MCF 10A (cell line): ENCODE results near the gene GREB1L. TPM values are rescaled to one million over a fixed set of nuclear protein-coding genes. Genes with fewer than 3 reads are reported as not detected.
"Not testable (repeated sequence)": the region's sequence is repeated elsewhere in the genome, so short reads cannot be mapped to it uniquely, and the experiment has no call there.

Experiments
- BruUV-seq: library from RNA; stranded (reverse); fragments of 400-500 nt; replicated peaks from 2 replicates; lab custom pipeline; 2021; lab: Mats Ljungman, UMichigan
- CTCF ChIA-PET: fragments of 300-600 bp; sonication (Branson Sonifier 250); formaldehyde crosslinking; extraction: SDS; loops from one replicate; lab custom pipeline; 2021; ENCODE audit warnings: antibody characterized with exemption, inconsistent platforms; lab: Yijun Ruan, JAX
- POLR2A ChIA-PET: fragments of 300-600, 350-650 bp; sonication (Branson Sonifier 250); formaldehyde crosslinking; extraction: SDS; loops from one replicate; lab custom pipeline; 2020; ENCODE audit warnings: antibody characterized with exemption, inconsistent platforms; lab: Yijun Ruan, JAX
- DNase-seq: peaks from one replicate; pipeline ENCODE4 v3.0.0-alpha.2; 2018; ENCODE audit not compliant: unreplicated experiment
- H3K27ac Mint-ChIP-seq: one replicate; pipeline ENCODE4 v1.8.0; 2022; ENCODE audit warnings: mild to moderate bottlenecking, low read depth, mixed read lengths; ENCODE audit not compliant: unreplicated experiment
- H3K27me3 Mint-ChIP-seq: one replicate; pipeline ENCODE4 v1.8.0; 2022; ENCODE audit warnings: mixed read lengths; ENCODE audit not compliant: insufficient read depth, unreplicated experiment
- H3K36me3 Mint-ChIP-seq: one replicate; pipeline ENCODE4 v1.8.0; 2022; ENCODE audit warnings: mild to moderate bottlenecking, moderate library complexity, mixed read lengths; ENCODE audit not compliant: insufficient read depth, unreplicated experiment
- H3K4me1 Mint-ChIP-seq: one replicate; pipeline ENCODE4 v1.8.0; 2022; ENCODE audit warnings: mixed read lengths; ENCODE audit not compliant: insufficient read depth, unreplicated experiment
- H3K4me3 Mint-ChIP-seq: one replicate; pipeline ENCODE4 v1.8.0; 2022; ENCODE audit warnings: mild to moderate bottlenecking, moderate library complexity, mixed read lengths; ENCODE audit not compliant: unreplicated experiment
- H3K9me3 Mint-ChIP-seq: one replicate; pipeline ENCODE4 v1.8.0; 2022; ENCODE audit warnings: mixed read lengths; ENCODE audit not compliant: unreplicated experiment
- CTCF ChIP-seq: fragments of 200-600 bp; IDR thresholded peaks from one replicate; pipeline ENCODE4 v1.8.0; 2022; ENCODE audit warnings: antibody characterized with exemption, mild to moderate bottlenecking; ENCODE audit not compliant: unreplicated experiment
- intact Hi-C: fragments of 100-400 bp; cut with micrococcal nuclease; formaldehyde crosslinking; loops from 2 replicates; pipeline ENCODE4 v1.14.1; 2022
- total RNA-seq: library from RNA; stranded (reverse); gene quantifications from 2 replicates; pipeline ENCODE4 v1.2.3, GENCODE V29; 2022

GREB1L gene
- total RNA-seq, 1 experiment from 2014 or later = 9.4 TPM

DNA sequence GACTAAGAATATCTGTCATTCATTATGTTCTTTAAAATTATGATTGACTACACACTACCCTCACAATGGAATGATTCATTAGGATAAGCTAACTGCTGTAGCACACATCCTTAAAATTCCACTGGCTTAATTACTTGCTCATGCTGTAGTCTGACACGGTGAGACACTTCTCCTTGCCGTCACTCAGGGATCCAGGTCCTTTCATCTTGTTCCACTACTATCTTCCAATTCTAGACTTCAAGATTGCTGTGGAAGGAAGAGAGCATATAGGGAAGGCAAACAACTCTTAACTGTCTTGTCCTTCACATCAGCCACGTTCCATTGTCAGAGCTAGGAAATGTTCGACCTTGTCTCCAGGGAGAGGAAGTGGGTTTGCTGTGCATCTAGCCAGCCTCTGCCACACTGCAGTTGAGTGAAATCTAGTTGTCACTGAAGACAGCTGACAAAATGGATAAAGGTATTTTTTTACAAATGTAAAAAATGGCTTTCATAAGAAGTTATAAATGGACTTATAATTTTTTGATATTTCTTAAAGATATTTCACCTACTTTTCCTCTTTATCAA, 30.1 kb downstream of the GREB1L start:
- Mint-ChIP-seq H3K4me3 (no peak overlapping the region), H3K4me1 (peaks cover 11% of the 10 kb centered on the region), H3K27me3 (no peaks in the 10 kb centered on the region), H3K9me3 (no peaks in the 10 kb centered on the region), H3K36me3 (no peaks in the 10 kb centered on the region), H3K27ac (no peak overlapping the region)
- ChIA-PET POLR2A (interaction anchor here (1.0 kb wide), 1 partner anchor 29 kb away, joined by 4 read pairs; no protein-coding TSS in a partner anchor), CTCF (interaction anchor here (0.7 to 1.3 kb wide), 3 partner anchors 11 to 173 kb away, joined by 3 to 4 read pairs (median 3); no protein-coding TSS in a partner anchor)
- intact Hi-C loops = no loop called here
- TF ChIP-seq CTCF = no peak
- no peak for DNase-seq
- no TSS peak for BruUV-seq

- CTCF ChIA-PET = no interaction called here
- H3K27me3 Mint-ChIP-seq = no peaks in the 10 kb centered on the region
- intact Hi-C loops = no loop called here
- TF ChIP-seq CTCF = no peak
- H3K27ac Mint-ChIP-seq = no peak overlapping the region
- H3K9me3 Mint-ChIP-seq = no peaks in the 10 kb centered on the region
- no TSS peak for BruUV-seq
- no peak for DNase-seq
- H3K4me1 Mint-ChIP-seq = peaks cover 11% of the 10 kb centered on the region
- POLR2A ChIA-PET = no interaction called here
- H3K4me3 Mint-ChIP-seq = no peak overlapping the region
- no peaks in the 10 kb centered on the region for H3K36me3 Mint-ChIP-seq
Observed at GRCh38 chr18:21273568-21273967, 31.5 kb downstream of the GREB1L start.

- intact Hi-C loops = no loop called here
- Mint-ChIP-seq H3K4me1 (peaks cover 3% of the 10 kb centered on the region), H3K36me3 (no peaks in the 10 kb centered on the region), H3K27me3 (no peaks in the 10 kb centered on the region), H3K9me3 (no peaks in the 10 kb centered on the region), H3K27ac (no peak overlapping the region), H3K4me3 (no peak overlapping the region)
- no peak for DNase-seq
- BruUV-seq = no TSS peak
- ChIA-PET CTCF (interaction anchor here (0.9 to 1.1 kb wide), 2 partner anchors 9 to 33 kb away, joined by 3 read pairs; no protein-coding TSS in a partner anchor), POLR2A (interaction anchor here (0.6 to 1.2 kb wide), 2 partner anchors 23 to 116 kb away, joined by 3 read pairs; no protein-coding TSS in a partner anchor)
- TF ChIP-seq CTCF = no peak
Observed at GRCh38 chr18:21275645-21276044, 33.6 kb downstream of the GREB1L start.

DNA sequence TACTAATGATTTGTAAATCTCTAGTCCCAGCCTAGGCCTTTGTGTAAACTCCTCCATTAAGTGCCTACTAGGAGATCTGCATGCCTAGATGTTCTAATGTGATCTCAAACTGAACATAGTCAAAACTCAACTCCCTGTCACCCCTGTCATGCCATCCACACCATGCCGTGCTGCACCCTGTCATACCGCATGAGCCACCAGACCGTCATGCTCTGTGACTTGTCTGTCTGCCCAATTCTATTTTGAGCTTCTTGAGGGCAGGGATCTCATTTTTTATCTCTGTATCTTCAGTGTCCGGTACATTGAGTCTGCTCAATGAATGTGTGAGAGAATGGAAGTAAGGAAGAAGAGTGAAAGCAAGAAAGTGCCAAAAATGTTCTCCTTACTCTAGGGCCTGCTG, 35.5 kb downstream of the GREB1L start:
- Mint-ChIP-seq H3K27me3 (no peaks in the 10 kb centered on the region), H3K4me3 (no peak overlapping the region), H3K9me3 (no peaks in the 10 kb centered on the region), H3K36me3 (no peaks in the 10 kb centered on the region), H3K4me1 (peaks cover 8% of the 10 kb centered on the region), H3K27ac (no peak overlapping the region)
- no TSS peak for BruUV-seq
- intact Hi-C loops = no loop called here
- CTCF ChIA-PET = no interaction called here
- POLR2A ChIA-PET = no interaction called here
- no peak for TF ChIP-seq CTCF
- DNase-seq = no peak

- H3K27ac Mint-ChIP-seq, H3K4me1 Mint-ChIP-seq, H3K27me3 Mint-ChIP-seq, BruUV-seq, H3K9me3 Mint-ChIP-seq, H3K4me3 Mint-ChIP-seq, intact Hi-C loops, POLR2A ChIA-PET, H3K36me3 Mint-ChIP-seq, CTCF ChIA-PET, DNase-seq: not testable (repeated sequence)
Observed at GRCh38 chr18:21278218-21278617, 36.2 kb downstream of the GREB1L start.
